Activated CD8-positive, alpha-beta T cell treated with anti-CD3 and anti-CD28 coated beads for 36 hours (primary cell): Measurements from ENCODE around the gene FOXN3. TPM values are rescaled to one million over a fixed set of nuclear protein-coding genes. Genes with fewer than 3 reads are reported as not detected.

Experiments
- ATAC-seq: fragments of 200-7000 bp; cut with Tn5 transposase; one replicate; pipeline ENCODE4 v1.10.0; 2021; ENCODE audit warnings: mild to moderate bottlenecking, moderate library complexity
- CTCF ChIA-PET: fragments of 350-600 bp; sonication (Branson Sonifier 250); formaldehyde crosslinking; loops from one replicate; lab custom pipeline; 2021; ENCODE audit warnings: antibody characterized with exemption; lab: Charles Lee
- POLR2A ChIA-PET: fragments of 350-600 bp; sonication (Branson Sonifier 250); formaldehyde crosslinking; loops from one replicate; lab custom pipeline; 2021; ENCODE audit warnings: antibody characterized with exemption; lab: Charles Lee
- DNase-seq: peaks from one replicate; pipeline ENCODE4 v3.0.0-alpha.2; 2020
- H3K27ac Mint-ChIP-seq: one replicate; pipeline ENCODE4 v1.8.0; 2021; ENCODE audit warnings: mild to moderate bottlenecking, mixed read lengths
- H3K27me3 Mint-ChIP-seq: one replicate; pipeline ENCODE4 v1.8.0; 2021; ENCODE audit warnings: mixed read lengths
- H3K36me3 Mint-ChIP-seq: one replicate; pipeline ENCODE4 v1.8.0; 2021; ENCODE audit warnings: low read depth, mixed read lengths
- H3K4me1 Mint-ChIP-seq: one replicate; pipeline ENCODE4 v1.8.0; 2021; ENCODE audit warnings: low read depth, mixed read lengths
- H3K4me3 Mint-ChIP-seq: one replicate; pipeline ENCODE4 v1.8.0; 2021; ENCODE audit warnings: mild to moderate bottlenecking, moderate library complexity, mixed read lengths
- H3K9me3 Mint-ChIP-seq: one replicate; pipeline ENCODE4 v1.8.0; 2021; ENCODE audit warnings: mixed read lengths
- CTCF ChIP-seq: fragments of 200-600 bp; IDR thresholded peaks from one replicate; pipeline ENCODE4 v1.8.0; 2022; ENCODE audit warnings: antibody characterized with exemption, mild to moderate bottlenecking
- intact Hi-C: fragments of 100-400 bp; cut with micrococcal nuclease; formaldehyde crosslinking; loops from one replicate; pipeline ENCODE4 v1.10.0; 2022
- total RNA-seq, 2 experiments: library from RNA; stranded (reverse); gene quantifications; one replicate each; pipeline ENCODE4 v1.2.3, GENCODE V29; 2021

The FOXN3 gene
- total RNA-seq, 2 experiments from 2014 or later, result 83.4 to 85.0 TPM

DNA sequence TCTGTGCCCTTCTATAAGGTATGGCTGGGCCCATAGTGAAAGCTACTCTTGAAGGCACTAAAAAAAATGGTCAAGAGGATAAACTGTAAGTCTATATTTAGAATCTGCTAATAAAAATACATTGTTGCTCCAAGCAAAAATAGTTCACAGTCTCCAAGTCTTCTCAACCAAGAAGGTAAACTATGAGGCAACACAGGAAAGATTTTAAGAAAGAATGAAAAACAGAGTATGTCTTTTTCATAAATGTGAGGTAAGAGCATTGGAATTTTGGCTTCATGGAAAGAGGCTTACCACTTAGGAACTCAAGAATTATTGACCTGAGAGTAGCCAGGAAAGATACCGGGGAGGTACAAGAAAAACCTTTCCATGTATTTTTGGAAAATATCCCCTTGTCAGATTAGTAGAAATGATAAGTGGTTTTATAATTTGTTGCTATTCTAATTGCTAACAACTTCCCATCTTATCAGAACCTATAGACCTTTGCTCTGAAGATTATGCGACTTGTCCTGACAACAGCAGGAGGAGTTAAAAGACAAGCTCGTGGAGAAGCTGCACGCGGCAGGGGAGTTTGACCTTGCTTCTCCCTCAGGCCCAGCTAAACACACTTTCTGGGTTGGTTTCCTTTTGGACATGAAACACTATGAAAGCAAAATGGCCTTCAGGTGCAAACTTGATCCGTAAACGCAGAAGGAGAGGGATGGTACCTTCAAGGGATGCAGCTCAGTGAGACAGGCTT lies 238.1 kb downstream of the FOXN3 start:
- no peak overlapping the region for H3K4me3 Mint-ChIP-seq
- ChIA-PET CTCF (interaction anchor here (0.8 to 1.5 kb wide), 3 partner anchors 9 to 138 kb away, joined by 3 to 4 read pairs (median 3); no protein-coding TSS in a partner anchor), POLR2A (interaction anchor here (1.3 kb wide), 1 partner anchor 237 kb away, joined by 3 read pairs; no protein-coding TSS in a partner anchor)
- H3K27me3 Mint-ChIP-seq, result no peaks in the 10 kb centered on the region
- H3K9me3 Mint-ChIP-seq, result peaks cover 3% of the 10 kb centered on the region
- TF ChIP-seq CTCF, result no peak
- ATAC-seq, result no peak
- intact Hi-C loops, result loop anchor here (5.0 to 10.0 kb wide), 2 partner anchors 238 to 586 kb away; partner anchors contain the start of gene FOXN3
- no peak for DNase-seq
- H3K4me1 Mint-ChIP-seq, result peaks cover 8% of the 10 kb centered on the region
- H3K27ac Mint-ChIP-seq, result peak overlapping the region; percentile 17
- H3K36me3 Mint-ChIP-seq, result peaks cover 39% of the 10 kb centered on the region

- no peak for DNase-seq
- ATAC-seq, result no peak
- peaks cover 3% of the 10 kb centered on the region for H3K9me3 Mint-ChIP-seq
- CTCF ChIA-PET, result interaction anchor here (0.6 to 1.8 kb wide), 21 partner anchors 7 to 737 kb away, joined by 3 to 6 read pairs (median 4); no protein-coding TSS in a partner anchor
- H3K36me3 Mint-ChIP-seq, result peaks cover 45% of the 10 kb centered on the region
- no peak for TF ChIP-seq CTCF
- intact Hi-C loops, result loop anchor here (5.0 to 10.0 kb wide), 2 partner anchors 239 to 586 kb away; partner anchors contain the start of gene FOXN3
- H3K4me3 Mint-ChIP-seq, result no peak overlapping the region
- POLR2A ChIA-PET, result interaction anchor here (1.3 kb wide), 1 partner anchor 237 kb away, joined by 3 read pairs; no protein-coding TSS in a partner anchor
- peaks cover 8% of the 10 kb centered on the region for H3K4me1 Mint-ChIP-seq
- H3K27me3 Mint-ChIP-seq, result no peaks in the 10 kb centered on the region
- peak overlapping the region; percentile 47 for H3K27ac Mint-ChIP-seq
These were observed 238.7 kb downstream of the FOXN3 start for GRCh38 chr14:89178376-89178775.

- Mint-ChIP-seq H3K4me3 (no peak overlapping the region), H3K4me1 (peaks cover 8% of the 10 kb centered on the region), H3K27ac (no peak overlapping the region), H3K27me3 (no peaks in the 10 kb centered on the region), H3K9me3 (peaks cover 12% of the 10 kb centered on the region), H3K36me3 (peaks cover 59% of the 10 kb centered on the region)
- no peak for DNase-seq
- TF ChIP-seq CTCF, result no peak
- POLR2A ChIA-PET, result no interaction called here
- intact Hi-C loops, result loop anchor here (5.0 to 10.0 kb wide), 2 partner anchors 241 to 589 kb away; partner anchors contain the start of gene FOXN3
- no peak for ATAC-seq
- CTCF ChIA-PET, result interaction anchor here (0.7 to 1.8 kb wide), 12 partner anchors 8 to 805 kb away, joined by 3 to 6 read pairs (median 4); no protein-coding TSS in a partner anchor
These were observed 240.9 kb downstream of the FOXN3 start for GRCh38 chr14:89175881-89176799.

GRCh38 chr14:89171628-89172027 lies 245.4 kb downstream of the FOXN3 start:
- TF ChIP-seq CTCF, result no peak
- peaks cover 80% of the 10 kb centered on the region for H3K36me3 Mint-ChIP-seq
- CTCF ChIA-PET, result no interaction called here

More at GRCh38 chr14:89171628-89172027, 245.4 kb downstream of the FOXN3 start:
- Mint-ChIP-seq H3K4me3 (no peak overlapping the region), H3K27me3 (no peaks in the 10 kb centered on the region), H3K27ac (no peak overlapping the region), H3K9me3 (peaks cover 21% of the 10 kb centered on the region), H3K4me1 (peaks cover 12% of the 10 kb centered on the region)
- no peak for ATAC-seq
- POLR2A ChIA-PET, result no interaction called here
- no peak for DNase-seq
- intact Hi-C loops, result loop anchor here (10.0 kb wide), 1 partner anchor 593 kb away; no protein-coding TSS in a partner anchor
